Liver (tissue), 9 donors: ENCODE measurements around the gene HHLA2. TPM values are rescaled to one million over a fixed set of nuclear protein-coding genes. Genes with fewer than 3 reads are reported as not detected.

ENCODE experiments used
- DNase-seq: peaks from one replicate; pipeline ENCODE4 v3.0.0-alpha.2; 2017; ENCODE audit warnings: low spot score
- H3K27ac ChIP-seq, 2 donors: one replicate each; pipeline ENCODE4 v1.7.0; 2013; ENCODE audit warnings: inconsistent platforms in 2 of 2, low read length in 2 of 2, control low read depth in 1 of 2, low read depth in 1 of 2, mild to moderate bottlenecking in 1 of 2
- H3K27me3 ChIP-seq, 4 donors: one replicate each; pipeline versions ENCODE4 v1.6.1 to v1.7.0; 2013; ENCODE audit warnings: low read length in 3 of 4, inconsistent platforms in 1 of 4, mild to moderate bottlenecking in 1 of 4, moderate library complexity in 1 of 4; ENCODE audit not compliant: control insufficient read depth in 4 of 4, insufficient read depth in 4 of 4
- H3K36me3 ChIP-seq, 4 donors: one replicate each; pipeline versions ENCODE4 v1.6.1 to v1.7.0; 2013; ENCODE audit warnings: low read length in 3 of 4, mild to moderate bottlenecking in 3 of 4, low read depth in 1 of 4, moderate library complexity in 1 of 4; ENCODE audit not compliant: control insufficient read depth in 4 of 4, insufficient read depth in 3 of 4
- H3K4me1 ChIP-seq, 4 donors: one replicate each; pipeline versions ENCODE4 v1.6.1 to v1.7.0; 2013; ENCODE audit warnings: low read length in 3 of 4, mild to moderate bottlenecking in 3 of 4, moderate library complexity in 1 of 4; ENCODE audit not compliant: control insufficient read depth in 4 of 4, insufficient read depth in 4 of 4
- H3K4me3 ChIP-seq, 3 donors: one replicate each; pipeline versions ENCODE4 v1.6.1 to v1.7.0; 2013; ENCODE audit warnings: low read length in 3 of 3, control low read depth in 1 of 3, low read depth in 1 of 3, mild to moderate bottlenecking in 1 of 3
- H3K9ac ChIP-seq, 2 donors: one replicate each; pipeline ENCODE4 v1.7.0; 2013; ENCODE audit warnings: low read length in 2 of 2, mild to moderate bottlenecking in 2 of 2, moderate library complexity in 2 of 2, control low read depth in 1 of 2, low read depth in 1 of 2
- H3K9me3 ChIP-seq, 4 donors: one replicate each; pipeline versions ENCODE4 v1.6.1 to v1.7.0; 2013; ENCODE audit warnings: low read length in 3 of 4; ENCODE audit not compliant: control insufficient read depth in 4 of 4
- ATF3 ChIP-seq: IDR thresholded peaks from 2 replicates; pipeline ENCODE4 v1.6.1; 2016; ENCODE audit warnings: antibody characterized with exemption
- CTCF ChIP-seq: fragments of 150-350 bp; IDR thresholded peaks from 2 replicates; pipeline ENCODE4 v1.5.1; 2017; ENCODE audit warnings: improper control_type of control experiment, low read depth, low read length; ENCODE audit not compliant: missing input control
- EGR1 ChIP-seq, 2 donors: IDR thresholded peaks; 2 replicates each; pipeline ENCODE4 v1.6.1; 2016 to 2018; ENCODE audit warnings: antibody characterized with exemption in 2 of 2, low read depth in 2 of 2
- FOXA1 ChIP-seq: IDR thresholded peaks from 2 replicates; pipeline ENCODE4 v1.6.1; 2016; ENCODE audit warnings: antibody characterized with exemption
- FOXA2 ChIP-seq: IDR thresholded peaks from 2 replicates; pipeline ENCODE4 v1.6.1; 2016; ENCODE audit warnings: antibody characterized with exemption
- GABPA ChIP-seq, 2 donors: IDR thresholded peaks in 1 of 2; conservative IDR thresholded peaks in 1 of 2; 2 replicates each; pipeline ENCODE4 v1.6.1; 2016; ENCODE audit warnings: antibody characterized with exemption in 2 of 2, mild to moderate bottlenecking in 1 of 2, moderate library complexity in 1 of 2
- HNF4A ChIP-seq, 2 donors: conservative IDR thresholded peaks; 2 replicates each; pipeline ENCODE4 v1.6.1; 2016; ENCODE audit warnings: antibody characterized with exemption in 2 of 2, mild to moderate bottlenecking in 2 of 2
- HNF4G ChIP-seq: IDR thresholded peaks from 2 replicates; pipeline ENCODE4 v1.6.1; 2016; ENCODE audit warnings: antibody characterized with exemption
- JUND ChIP-seq, 2 donors: IDR thresholded peaks; 2 replicates each; pipeline ENCODE4 v1.6.1; 2016; ENCODE audit warnings: antibody characterized with exemption in 2 of 2
- NR2F2 ChIP-seq: IDR thresholded peaks from 2 replicates; pipeline ENCODE4 v1.6.1; 2016; ENCODE audit warnings: antibody characterized with exemption
- RAD21 ChIP-seq, 2 donors: IDR thresholded peaks; 2 replicates each; pipeline ENCODE4 v1.6.1; 2016; ENCODE audit warnings: antibody characterized with exemption in 2 of 2, mild to moderate bottlenecking in 2 of 2
- RXRA ChIP-seq, 2 donors: IDR thresholded peaks; 2 replicates each; pipeline ENCODE4 v1.6.1; 2017 to 2018; ENCODE audit warnings: antibody characterized with exemption in 2 of 2, mild to moderate bottlenecking in 1 of 2
- SP1 ChIP-seq: IDR thresholded peaks from 2 replicates; pipeline ENCODE4 v1.6.1; 2018; ENCODE audit warnings: antibody characterized with exemption, mild to moderate bottlenecking
- TAF1 ChIP-seq: conservative IDR thresholded peaks from 2 replicates; pipeline ENCODE4 v1.6.1; 2016; ENCODE audit warnings: antibody characterized with exemption, mild to moderate bottlenecking
- YY1 ChIP-seq: IDR thresholded peaks from 2 replicates; pipeline ENCODE4 v1.6.1; 2016; ENCODE audit warnings: antibody characterized with exemption, mild to moderate bottlenecking
- WGBS: extraction: QIAGEN DNeasy Blood & Tissue Kit; methylation state at CpG from one replicate; pipeline ENCODE4 v1.1.7; 2013; 5-methylcytosine and 5-hydroxymethylcytosine counted together
- polyA plus RNA-seq, 2 donors: library from polyadenylated mRNA; stranded (reverse) in 1 of 2; unstranded in 1 of 2; fragments of 200-250 nt in 1 of 2; fragments of >200 nt in 1 of 2; fragmentation: Nextera tagmentation in 1 of 2; extraction: Ambion mirVana in 1 of 2; gene quantifications; one replicate each; pipeline versions ENCODE4 v1.2.1 to v1.2.3, GENCODE V29; 2013 to 2015
- total RNA-seq, 2 donors: library from RNA; depleted of rRNA; stranded (reverse); fragments of >200 nt; gene quantifications; one replicate each; pipeline ENCODE4 v1.2.3, GENCODE V29; 2014
- TF ChIP-seq, protein P1 (sequence below): IDR thresholded peaks from 2 replicates; pipeline ENCODE4 v1.6.1; 2016; ENCODE audit warnings: antibody characterized with exemption
- TF ChIP-seq, protein P2 (sequence below): IDR thresholded peaks from 2 replicates; pipeline ENCODE4 v1.6.1; 2016; ENCODE audit warnings: antibody characterized with exemption
- TF ChIP-seq, protein P3 (sequence below): IDR thresholded peaks from 2 replicates; pipeline ENCODE4 v1.6.1; 2016; ENCODE audit warnings: antibody characterized with exemption, mild to moderate bottlenecking
- donor health status: healthy.
- donor health status: healthy.
- donor health status: healthy.
- donor health status: healthy.
- donor health status: healthy.

Gene HHLA2
- total and polyA plus RNA-seq, 4 donors = 0.07 to 0.14 TPM; not detected in 2

GRCh38 chr3:108387063-108387462 is 90.7 kb downstream of the HHLA2 start:
- no peak overlapping the region for H3K9ac ChIP-seq
- H3K4me3 ChIP-seq = no peak overlapping the region
- WGBS = 92% methylated on average over 1 of the region's 1 CpG
- no peaks in the 10 kb centered on the region for H3K9me3 ChIP-seq
- TF ChIP-seq RAD21 (IDR thresholded peaks at IDR 0.05) (no peak), RXRA (IDR thresholded peaks at IDR 0.05) (no peak), HNF4G (no peak), FOXA2 (no peak), SP1 (no peak), FOXA1 (no peak), YY1 (no peak), TAF1 (no peak), HNF4A (conservative IDR thresholded peaks at IDR 0.05) (no peak), ATF3 (no peak), CTCF (no peak), EGR1 (IDR thresholded peaks at IDR 0.05; ENCODE audit: low read depth in 2 of 2) (no peak)
- TF ChIP-seq, protein P1, sequence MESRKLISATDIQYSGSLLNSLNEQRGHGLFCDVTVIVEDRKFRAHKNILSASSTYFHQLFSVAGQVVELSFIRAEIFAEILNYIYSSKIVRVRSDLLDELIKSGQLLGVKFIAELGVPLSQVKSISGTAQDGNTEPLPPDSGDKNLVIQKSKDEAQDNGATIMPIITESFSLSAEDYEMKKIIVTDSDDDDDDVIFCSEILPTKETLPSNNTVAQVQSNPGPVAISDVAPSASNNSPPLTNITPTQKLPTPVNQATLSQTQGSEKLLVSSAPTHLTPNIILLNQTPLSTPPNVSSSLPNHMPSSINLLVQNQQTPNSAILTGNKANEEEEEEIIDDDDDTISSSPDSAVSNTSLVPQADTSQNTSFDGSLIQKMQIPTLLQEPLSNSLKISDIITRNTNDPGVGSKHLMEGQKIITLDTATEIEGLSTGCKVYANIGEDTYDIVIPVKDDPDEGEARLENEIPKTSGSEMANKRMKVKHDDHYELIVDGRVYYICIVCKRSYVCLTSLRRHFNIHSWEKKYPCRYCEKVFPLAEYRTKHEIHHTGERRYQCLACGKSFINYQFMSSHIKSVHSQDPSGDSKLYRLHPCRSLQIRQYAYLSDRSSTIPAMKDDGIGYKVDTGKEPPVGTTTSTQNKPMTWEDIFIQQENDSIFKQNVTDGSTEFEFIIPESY = no peak
- H3K36me3 ChIP-seq = no peaks in the 10 kb centered on the region
- no peaks in the 10 kb centered on the region for H3K27me3 ChIP-seq
- DNase-seq = no peak
- H3K27ac ChIP-seq = no peak overlapping the region
- no peaks in the 10 kb centered on the region for H3K4me1 ChIP-seq

GRCh38 chr3:108388136-108389132 is 92.1 kb downstream of the HHLA2 start:
- WGBS = 78% methylated on average over 12 of the region's 12 CpGs
- H3K9ac ChIP-seq = no peak overlapping the region
- no peak overlapping the region for H3K27ac ChIP-seq
- no peaks in the 10 kb centered on the region for H3K27me3 ChIP-seq
- H3K9me3 ChIP-seq = no peaks in the 10 kb centered on the region
- H3K36me3 ChIP-seq = no peaks in the 10 kb centered on the region
- H3K4me3 ChIP-seq = no peak overlapping the region
- no peak for DNase-seq
- H3K4me1 ChIP-seq = no peaks in the 10 kb centered on the region
- TF ChIP-seq RAD21 (IDR thresholded peaks at IDR 0.05) (no peak), EGR1 (IDR thresholded peaks at IDR 0.05; ENCODE audit: low read depth in 2 of 2) (no peak), FOXA1 (no peak), GABPA (IDR thresholded peaks at IDR 0.05 in 1 of 2, conservative IDR thresholded peaks at IDR 0.05 in 1 of 2) (no peak), YY1 (no peak), SP1 (no peak), HNF4G (no peak), NR2F2 (no peak), HNF4A (conservative IDR thresholded peaks at IDR 0.05) (no peak), FOXA2 (no peak), TAF1 (no peak), ATF3 (no peak), JUND (IDR thresholded peaks at IDR 0.05) (no peak)
- TF ChIP-seq, protein P2, sequence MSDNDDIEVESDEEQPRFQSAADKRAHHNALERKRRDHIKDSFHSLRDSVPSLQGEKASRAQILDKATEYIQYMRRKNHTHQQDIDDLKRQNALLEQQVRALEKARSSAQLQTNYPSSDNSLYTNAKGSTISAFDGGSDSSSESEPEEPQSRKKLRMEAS = no peak
- TF ChIP-seq, protein P3, sequence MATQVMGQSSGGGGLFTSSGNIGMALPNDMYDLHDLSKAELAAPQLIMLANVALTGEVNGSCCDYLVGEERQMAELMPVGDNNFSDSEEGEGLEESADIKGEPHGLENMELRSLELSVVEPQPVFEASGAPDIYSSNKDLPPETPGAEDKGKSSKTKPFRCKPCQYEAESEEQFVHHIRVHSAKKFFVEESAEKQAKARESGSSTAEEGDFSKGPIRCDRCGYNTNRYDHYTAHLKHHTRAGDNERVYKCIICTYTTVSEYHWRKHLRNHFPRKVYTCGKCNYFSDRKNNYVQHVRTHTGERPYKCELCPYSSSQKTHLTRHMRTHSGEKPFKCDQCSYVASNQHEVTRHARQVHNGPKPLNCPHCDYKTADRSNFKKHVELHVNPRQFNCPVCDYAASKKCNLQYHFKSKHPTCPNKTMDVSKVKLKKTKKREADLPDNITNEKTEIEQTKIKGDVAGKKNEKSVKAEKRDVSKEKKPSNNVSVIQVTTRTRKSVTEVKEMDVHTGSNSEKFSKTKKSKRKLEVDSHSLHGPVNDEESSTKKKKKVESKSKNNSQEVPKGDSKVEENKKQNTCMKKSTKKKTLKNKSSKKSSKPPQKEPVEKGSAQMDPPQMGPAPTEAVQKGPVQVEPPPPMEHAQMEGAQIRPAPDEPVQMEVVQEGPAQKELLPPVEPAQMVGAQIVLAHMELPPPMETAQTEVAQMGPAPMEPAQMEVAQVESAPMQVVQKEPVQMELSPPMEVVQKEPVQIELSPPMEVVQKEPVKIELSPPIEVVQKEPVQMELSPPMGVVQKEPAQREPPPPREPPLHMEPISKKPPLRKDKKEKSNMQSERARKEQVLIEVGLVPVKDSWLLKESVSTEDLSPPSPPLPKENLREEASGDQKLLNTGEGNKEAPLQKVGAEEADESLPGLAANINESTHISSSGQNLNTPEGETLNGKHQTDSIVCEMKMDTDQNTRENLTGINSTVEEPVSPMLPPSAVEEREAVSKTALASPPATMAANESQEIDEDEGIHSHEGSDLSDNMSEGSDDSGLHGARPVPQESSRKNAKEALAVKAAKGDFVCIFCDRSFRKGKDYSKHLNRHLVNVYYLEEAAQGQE = no peak
- TF ChIP-seq, protein P1 = no peak
